GM18520 (cell line): Measurements from ENCODE around the gene SH2D3C.

Experiments
- ATAC-seq: cut with Tn5 transposase; IDR thresholded peaks from one replicate; pipeline ENCODE4 v1.9.1; 2021; ENCODE audit not compliant: unreplicated experiment

SH2D3C gene, protein sequence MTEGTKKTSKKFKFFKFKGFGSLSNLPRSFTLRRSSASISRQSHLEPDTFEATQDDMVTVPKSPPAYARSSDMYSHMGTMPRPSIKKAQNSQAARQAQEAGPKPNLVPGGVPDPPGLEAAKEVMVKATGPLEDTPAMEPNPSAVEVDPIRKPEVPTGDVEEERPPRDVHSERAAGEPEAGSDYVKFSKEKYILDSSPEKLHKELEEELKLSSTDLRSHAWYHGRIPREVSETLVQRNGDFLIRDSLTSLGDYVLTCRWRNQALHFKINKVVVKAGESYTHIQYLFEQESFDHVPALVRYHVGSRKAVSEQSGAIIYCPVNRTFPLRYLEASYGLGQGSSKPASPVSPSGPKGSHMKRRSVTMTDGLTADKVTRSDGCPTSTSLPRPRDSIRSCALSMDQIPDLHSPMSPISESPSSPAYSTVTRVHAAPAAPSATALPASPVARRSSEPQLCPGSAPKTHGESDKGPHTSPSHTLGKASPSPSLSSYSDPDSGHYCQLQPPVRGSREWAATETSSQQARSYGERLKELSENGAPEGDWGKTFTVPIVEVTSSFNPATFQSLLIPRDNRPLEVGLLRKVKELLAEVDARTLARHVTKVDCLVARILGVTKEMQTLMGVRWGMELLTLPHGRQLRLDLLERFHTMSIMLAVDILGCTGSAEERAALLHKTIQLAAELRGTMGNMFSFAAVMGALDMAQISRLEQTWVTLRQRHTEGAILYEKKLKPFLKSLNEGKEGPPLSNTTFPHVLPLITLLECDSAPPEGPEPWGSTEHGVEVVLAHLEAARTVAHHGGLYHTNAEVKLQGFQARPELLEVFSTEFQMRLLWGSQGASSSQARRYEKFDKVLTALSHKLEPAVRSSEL

DNA sequence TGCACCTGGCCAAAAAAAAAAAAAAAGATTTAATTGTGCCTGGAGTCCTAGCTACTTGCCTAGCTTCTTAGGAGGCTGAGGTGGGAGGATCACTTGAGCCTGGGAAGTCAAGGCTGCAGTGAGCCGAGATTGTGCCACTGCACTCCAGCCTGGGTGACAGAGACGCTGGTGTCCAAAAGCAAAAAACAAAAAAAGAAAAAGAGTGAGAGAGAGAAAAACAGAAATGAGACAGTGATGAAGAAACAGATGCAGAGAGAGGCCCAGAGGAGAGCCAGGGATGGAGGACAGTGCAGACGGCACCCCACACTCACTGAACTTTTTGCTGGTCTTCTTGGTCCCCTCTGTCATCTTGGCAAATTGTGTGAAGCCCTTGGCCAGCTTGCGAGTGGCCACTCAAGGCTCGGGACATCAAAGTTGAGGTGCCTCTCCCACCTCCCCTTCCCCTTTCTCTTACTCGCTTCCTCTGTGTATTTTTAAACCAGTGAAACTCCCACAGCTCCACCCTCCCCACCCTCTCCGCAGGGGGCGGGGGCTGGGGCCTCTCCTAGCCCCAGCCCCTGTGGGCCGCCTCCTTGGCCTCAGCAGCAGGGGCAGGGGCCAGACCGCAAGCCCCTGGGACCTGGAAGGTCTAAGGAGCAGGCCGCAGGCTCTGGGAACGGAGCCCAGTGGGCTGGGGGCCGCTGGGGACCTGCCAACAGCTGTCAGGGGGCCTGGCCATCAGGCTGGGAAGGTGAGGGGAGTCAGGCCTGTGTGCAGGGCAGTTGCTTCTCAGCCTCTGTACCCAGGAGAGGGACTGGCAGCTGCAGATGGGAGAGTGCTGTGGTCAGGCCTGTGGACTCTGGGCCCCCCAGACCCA lies at the start of gene SH2D3C:
Gene SH2D3C (minus strand): TSS at position 387 of the 856 bp plus-strand sequence. CDS start 39 bp downstream, at position 348.
- peak; percentile 17 for ATAC-seq

DNA sequence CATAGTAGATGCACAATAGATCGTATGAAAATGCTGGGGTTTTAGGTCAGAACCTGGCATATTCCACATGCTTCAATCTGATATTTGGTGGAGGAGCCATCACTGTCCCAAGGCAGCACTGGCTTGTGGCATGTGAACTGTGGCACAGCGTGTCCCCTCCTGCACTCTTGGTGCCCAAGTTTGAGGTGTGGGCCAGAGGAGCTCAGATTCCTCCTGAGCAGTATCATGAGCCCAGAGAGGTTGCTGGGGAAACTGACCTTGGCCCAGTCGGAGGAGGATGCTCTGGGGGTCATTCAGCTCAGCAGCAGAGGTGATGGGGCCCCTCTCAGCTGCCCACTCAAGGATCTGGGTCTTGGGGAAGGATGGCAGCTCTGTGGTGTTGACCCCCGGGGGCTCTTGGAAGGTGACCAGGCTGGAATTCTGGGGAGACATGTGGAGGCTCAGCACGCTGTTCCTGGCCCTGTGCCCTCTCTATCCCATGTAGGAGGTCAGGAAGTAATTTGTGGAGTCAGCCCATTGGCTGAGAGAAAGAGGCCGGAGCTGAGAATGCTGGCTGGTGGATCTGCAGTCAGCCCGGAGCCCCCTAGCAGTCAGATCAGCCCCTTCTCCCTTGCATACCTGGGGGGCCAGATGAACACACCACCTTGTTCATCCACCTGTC lies 47.9 kb upstream of the SH2D3C start:
- ATAC-seq: no peak

DNA sequence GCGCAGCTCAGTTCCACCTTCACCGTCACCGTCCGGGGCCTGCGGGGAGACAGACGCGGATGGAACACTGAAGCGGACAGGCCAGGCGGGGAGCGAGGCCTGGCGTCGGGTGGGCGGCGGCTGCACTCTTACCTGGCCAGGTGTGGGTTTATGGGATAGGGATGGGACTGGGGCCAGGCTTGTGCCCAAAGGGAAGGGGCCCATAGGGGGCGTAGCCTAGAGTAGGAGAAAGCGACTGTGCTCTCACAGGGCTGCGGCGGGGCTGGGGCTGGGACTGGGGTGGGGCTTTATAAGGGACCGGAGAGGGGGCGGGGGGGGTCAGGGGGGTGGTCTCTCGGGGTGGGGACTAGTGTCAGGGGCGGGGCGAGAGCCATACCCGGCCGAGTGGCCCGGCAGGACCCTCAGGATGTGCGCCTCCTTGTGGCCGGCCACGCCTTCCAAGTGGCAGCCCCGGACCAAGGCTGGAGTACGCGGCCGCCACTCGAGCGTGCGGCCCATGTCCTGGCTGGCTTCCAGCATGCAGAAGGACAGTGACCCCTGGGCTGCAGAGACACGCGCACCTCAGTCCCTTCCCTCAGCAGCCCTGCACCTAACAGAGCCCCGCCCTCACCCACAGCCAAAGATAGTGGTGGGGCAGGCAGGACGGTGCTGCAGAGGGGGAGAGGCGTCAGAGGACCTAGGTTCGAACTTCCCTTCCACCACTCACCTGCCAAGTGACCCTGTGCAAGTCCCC lies 47.0 kb upstream of the SH2D3C start:
- no peak for ATAC-seq

DNA sequence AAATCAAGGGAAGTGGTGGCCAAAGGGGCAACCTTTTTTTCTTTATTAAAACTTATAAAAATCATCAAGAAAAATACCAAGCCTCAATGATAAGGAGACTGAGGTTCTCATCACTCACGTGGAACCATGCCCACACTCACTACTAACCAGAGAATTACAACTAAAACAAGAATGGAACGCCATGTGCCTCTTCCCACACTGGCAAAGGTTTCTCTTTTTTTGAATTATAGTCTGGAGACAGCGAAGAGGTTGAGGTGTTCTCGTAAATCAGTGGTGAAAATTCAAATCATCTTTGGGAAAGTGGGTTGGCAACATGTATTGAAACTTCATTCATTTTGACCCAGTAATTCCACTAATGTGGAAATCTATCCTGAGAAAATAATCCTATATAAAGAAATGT lies 43.6 kb upstream of the SH2D3C start:
- no peak for ATAC-seq

DNA sequence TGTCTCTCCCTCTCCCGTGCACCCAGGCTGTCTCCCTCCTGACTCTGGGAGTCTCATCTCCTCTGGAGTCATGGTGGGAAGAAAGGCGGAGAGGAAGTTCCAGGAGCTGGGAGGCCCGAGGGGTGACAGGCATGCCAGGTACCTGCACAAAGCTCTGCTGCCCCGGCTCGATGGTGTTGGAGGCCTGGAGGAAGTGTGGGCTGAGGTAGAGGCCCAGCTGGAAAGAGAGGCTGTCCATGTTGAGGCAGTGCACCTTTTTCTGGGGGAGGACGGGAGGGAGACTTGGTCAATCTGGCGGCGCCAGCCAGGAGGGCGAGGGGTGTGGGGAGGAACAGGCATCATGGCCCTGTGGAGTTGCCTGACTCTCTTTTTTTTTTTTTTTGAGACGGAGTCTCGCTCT lies 40.1 kb upstream of the SH2D3C start:
- ATAC-seq: no peak

DNA sequence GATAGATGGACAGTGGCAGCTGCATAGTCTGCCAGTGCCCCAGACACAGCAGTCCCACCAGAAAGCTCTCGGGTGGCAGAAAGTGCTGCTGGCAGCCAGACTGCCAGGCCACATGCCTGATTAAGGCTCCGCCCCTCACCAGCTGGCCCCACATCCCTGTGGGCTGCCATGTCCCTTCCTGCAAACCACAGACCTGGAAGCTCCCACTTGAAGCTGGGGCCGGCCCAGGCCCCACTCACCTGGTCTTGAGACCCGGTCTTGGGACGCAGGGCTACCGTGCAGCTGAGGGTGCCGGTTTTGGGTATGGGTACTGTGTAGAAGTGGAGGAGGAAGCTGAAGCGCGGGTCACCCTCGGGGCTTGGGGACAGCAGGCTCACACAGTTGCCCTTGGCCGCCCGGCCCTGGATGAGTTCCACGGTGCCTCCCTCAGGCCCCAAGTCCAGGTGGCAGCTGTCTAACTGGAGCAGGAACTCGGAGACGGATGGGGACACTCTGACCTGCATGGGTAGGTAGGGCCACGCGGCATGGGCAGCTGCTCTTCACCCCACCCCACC lies 39.5 kb upstream of the SH2D3C start:
- ATAC-seq: no peak

DNA sequence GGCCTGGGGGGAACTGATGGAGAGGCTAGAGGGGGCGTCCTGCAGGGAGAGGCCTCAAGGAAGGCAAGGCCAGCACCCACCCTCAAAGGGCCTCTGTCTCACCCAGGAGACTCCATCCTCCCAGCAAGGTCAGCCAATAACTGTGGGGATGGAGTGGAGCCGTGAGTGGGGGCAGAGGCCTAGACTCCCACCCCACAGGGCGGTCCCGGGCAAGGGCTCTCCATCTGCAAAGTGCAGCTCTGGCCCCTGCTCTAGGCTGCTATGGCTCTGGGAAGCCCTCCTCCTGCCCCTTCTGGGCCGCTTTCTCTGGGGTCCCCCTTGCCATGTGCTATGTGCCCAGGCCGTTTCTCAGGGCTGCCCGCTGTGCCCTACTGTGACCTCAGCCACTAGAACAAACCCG lies 38.3 kb upstream of the SH2D3C start:
- no peak for ATAC-seq

DNA sequence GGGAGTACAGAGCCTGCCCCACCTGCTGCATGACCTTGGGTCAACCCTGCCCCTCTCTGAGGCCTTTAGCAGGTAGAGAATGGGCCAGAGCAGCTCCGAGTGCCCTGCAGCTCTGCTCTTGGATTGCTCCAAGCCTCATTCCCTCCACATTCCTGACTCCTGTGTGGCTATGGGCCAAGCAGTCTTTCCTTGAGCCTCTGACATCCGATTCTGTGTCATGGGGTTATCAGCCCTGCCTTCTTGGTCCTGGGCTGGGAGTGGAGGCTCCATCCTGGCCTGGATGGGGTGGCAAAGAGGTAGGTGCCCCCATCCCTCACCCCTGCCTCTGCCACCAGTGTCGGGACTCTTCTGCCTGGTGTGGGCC lies 37.9 kb upstream of the SH2D3C start:
- ATAC-seq: no peak

DNA sequence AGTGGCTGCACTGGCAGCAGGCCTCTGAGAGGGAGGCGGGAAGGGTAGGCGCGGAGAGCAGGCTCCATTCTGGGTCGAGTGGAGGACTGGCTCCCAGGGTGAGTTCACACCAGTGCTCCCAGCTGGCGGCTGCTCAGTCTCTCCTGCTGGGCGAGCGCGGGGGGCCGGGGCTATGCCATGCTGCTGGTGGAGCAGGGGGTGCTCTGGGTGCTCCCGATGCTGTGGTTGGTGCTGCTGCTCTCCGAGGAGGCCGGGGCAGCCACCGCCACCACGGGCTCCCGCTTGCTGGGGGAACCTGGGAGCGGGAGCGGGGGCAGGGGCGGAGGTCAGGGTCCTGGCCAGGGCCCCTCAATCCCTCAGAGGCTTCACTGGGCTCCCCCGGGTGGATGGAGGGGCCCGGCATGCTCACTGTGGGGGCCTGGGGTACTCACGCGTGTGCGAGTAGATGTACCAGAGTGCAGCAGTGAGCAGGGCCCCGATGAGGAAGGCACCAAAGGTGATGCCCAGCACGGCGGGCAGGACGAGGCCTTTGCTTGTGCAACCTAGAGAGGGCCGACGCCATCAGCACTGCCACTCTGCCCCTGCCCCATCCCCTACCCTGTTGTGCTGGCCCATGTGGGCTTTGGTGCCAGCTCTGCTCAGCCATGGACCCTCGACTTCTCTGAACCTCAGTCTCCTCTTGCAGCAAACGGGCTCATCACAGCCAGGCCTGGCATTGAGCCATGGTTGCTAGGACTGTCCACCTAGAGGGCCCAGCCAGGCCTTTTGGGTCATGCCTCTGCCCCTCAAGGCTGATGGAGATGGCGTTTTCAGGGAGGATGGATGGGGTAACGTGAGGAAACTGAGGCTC lies 37.3 kb upstream of the SH2D3C start:
- no peak for ATAC-seq

DNA sequence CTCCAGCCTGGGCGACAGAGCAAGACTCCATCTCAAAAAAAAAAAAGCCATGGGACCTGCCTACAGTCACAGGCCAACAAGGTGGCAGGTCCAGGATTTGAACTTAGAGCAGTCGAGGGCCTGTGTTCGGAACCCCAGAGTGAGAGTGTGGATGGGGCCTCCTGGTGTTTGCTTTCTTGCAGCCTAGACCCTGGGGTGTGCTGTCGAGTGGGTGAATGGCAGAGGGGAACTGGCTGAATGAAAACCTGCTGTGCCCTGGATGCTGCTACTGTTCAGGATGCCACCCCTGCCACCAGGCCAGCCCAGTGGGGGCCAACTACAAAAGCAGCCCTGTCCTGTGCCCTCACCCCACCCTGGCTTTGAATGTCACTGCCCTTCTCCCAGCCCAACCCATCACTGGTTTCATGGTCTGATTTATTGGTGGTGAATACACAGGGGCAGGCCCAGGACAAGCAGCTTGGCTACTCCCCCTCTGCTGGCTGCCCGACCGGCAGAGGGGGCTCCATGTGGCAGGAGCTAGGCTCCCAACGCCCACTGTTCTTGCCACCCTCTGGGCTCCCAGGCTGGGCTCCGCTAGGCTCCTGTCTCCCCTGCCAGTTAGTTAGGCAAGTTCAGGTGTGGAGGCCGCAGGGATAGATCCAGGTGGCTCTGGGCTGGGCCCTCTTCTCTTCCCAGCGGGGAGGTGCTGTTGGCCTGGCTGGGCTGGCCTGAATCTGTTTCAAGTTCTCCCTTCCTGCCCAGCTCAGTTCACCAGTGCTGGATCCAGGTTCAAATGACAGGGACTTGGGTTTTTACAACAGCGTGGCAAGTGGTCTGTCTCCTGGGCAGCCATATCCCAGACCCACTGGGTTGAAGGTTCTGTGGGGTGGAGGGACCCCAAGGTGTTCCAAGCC lies 36.4 kb upstream of the SH2D3C start:
- ATAC-seq: no peak

DNA sequence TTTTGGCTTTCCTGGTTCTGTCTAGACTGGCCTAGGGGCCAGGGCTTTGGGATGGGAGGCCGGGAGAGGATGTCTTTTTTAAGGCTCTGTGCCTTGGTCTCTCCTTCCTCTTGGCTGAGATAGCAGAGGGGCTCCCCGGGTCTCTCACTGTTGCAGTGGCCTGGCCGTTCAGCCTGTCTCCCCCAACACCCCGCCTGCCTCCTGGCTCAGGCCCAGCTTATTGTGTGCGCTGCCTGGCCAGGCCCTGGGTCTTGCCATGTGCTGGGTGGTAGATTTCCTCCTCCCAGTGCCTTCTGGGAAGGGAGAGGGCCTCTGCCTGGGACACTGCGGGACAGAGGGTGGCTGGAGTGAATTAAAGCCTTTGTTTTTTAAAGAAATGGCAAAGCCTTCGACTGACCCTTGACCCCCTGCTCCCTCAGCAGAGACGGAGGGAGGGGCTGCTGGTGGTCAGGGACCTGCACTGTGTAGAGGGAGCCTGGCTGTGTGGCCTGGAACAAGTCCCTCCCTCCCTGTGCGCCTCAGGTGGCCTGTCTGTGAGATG lies 35.3 kb upstream of the SH2D3C start:
- ATAC-seq: no peak

DNA sequence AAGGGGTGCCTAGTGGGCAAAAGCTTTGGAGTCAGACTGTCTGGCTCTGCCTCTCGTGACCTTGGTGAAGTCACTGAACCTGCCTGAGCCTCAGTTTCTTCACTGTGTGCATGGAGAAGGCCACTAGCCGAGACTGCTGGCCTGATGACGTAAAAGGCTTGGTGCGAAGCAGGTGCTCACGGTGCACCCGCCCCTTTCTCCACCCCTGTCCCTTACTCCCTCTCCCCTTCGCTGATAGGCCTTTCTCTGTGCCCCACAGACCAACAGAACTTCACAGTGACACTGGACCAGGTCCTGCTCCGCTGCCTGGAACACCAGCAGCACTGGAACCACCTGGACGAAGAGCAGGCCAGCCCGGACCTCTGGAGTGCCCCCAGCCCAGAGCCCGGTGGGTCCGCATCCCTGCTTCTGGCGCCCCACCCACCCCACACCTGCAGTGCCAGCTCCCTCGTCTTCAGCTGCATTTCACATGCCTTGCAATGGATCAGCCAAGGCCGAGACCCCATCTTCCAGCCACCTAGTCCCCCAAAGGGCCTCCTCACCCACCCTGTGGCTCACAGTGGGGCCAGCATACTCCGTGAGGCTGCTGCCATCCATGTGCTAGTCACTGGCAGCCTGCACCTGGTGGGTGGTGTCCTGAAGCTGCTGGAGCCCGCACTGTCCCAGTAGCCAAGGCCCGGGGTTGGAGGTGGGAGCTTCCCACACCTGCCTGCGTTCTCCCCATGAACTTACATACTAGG lies 34.6 kb upstream of the SH2D3C start:
- no peak for ATAC-seq

DNA sequence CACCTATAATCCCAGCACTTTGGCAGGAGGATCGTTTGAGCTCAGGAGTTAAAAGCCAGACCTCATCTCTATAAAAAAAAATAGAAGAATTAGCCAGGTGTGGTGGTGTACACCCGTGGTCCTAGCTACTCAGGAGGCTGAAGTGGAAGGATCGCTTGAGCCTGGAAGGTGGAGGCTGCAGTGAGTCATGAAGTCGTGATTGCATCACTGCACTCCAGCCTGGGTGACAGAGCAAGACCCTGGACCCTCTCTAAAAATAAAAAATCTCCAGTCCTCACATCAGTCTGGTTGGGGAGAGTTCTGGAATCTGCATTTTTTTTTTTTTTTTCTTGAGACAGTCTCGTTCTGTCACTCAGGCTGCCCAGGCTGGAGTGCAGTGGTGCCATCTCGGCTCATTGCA lies 33.5 kb upstream of the SH2D3C start:
- no peak for ATAC-seq

DNA sequence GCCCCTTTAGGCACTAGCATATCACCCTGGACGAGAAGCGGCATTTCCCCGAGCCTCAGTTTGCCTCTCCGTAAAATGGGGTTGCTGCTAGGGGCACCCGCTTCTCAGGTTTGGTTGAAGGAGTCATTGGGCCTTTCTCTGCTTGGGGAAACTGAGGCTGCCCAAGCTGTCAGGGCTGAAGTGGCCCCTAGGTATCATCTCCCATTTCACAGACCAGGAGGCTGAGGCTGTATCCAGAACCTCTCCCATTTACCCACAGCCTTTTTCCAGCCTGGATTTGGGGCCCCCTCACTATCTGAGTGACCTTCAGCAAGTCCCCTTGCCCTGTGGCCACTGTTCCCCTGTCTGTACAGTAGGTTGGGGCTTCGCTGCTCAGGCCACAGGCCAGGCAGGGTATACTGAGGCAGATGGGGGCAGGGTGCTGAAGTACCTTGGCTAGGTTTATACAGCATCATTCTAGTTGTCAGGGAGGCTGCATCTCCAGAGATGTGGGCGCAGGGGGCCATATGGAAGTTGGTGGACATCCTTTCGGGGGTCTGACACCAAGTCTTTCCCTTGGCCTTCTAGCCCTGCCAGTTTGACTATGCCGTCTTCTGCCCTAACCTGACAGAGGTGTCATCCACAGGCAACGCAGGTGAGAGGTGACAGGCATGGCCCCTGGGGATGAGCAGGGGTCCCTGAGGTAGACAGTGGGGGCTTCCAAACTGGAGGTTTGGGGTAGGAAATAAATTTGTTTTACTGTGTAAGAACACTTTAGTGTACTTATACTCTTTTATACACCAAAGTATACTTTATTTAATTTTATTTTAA lies 32.1 kb upstream of the SH2D3C start:
- ATAC-seq: no peak

DNA sequence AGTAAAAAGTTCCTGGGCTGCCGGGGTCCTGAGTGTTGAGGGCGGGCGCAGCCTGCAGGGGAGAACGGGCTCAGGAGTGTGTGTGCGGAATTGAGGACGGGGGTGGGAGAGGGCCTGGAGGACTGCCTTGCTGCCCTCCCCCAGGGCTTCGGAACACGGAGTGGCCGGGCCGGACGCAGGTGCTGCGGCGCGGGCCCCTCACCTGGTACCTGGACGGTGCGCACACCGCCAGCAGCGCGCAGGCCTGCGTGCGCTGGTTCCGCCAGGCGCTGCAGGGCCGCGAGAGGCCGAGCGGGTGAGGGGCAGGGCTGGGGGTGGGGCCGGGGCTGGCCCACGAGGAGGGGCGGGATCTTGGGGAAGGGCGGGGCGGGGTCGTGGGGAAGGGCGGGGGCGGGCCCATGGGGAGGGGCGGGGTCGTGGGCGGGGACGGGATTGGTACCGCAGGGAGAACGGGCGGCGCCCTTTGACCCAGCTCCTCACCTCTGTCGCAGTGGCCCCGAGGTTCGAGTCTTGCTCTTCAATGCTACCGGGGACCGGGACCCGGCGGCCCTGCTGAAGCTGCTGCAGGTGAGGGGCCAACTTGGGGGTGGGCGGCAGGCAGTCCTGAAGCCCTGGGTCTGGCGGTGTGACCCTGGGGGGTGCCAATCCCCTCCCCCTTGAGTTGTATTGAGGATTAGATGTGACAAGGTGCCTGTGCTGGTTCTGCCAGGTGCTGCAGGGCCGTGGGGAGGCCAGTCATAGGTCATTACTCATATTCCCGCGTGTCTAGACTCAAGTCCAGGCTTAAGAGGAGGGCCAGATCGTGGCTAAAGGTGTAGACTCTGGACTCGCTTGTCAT lies 31.3 kb upstream of the SH2D3C start:
- ATAC-seq: no peak
